Activated T-helper 17 cell treated with anti-CD3 and anti-CD28 coated beads, Interleukin-2, amount 50 U/mL, for 72 hours (primary cell): ENCODE data around the gene TRIM40. TPM values are rescaled to one million over a fixed set of nuclear protein-coding genes. Genes with fewer than 3 reads are reported as not detected.
"Not testable (repeated sequence)": the region's sequence is repeated elsewhere in the genome, so short reads cannot be mapped to it uniquely, and the experiment has no call there.

Experiments used
- ATAC-seq: fragments of 150-1000 bp; cut with Tn5 transposase; replicated peaks from 2 replicates; pipeline ENCODE4 v1.10.0; 2021; ENCODE audit warnings: mild to moderate bottlenecking, moderate library complexity
- H3K27ac Mint-ChIP-seq: one replicate; pipeline ENCODE4 v1.8.0; 2022; ENCODE audit warnings: mixed read lengths
- H3K27me3 Mint-ChIP-seq: one replicate; pipeline ENCODE4 v1.8.0; 2022; ENCODE audit warnings: mixed read lengths
- H3K36me3 Mint-ChIP-seq: one replicate; pipeline ENCODE4 v1.8.0; 2022; ENCODE audit warnings: low read depth, mild to moderate bottlenecking, mixed read lengths
- H3K4me1 Mint-ChIP-seq: one replicate; pipeline ENCODE4 v1.8.0; 2022; ENCODE audit warnings: mixed read lengths
- H3K4me3 Mint-ChIP-seq: one replicate; pipeline ENCODE4 v1.8.0; 2022; ENCODE audit warnings: mild to moderate bottlenecking, mixed read lengths
- H3K9me3 Mint-ChIP-seq: one replicate; pipeline ENCODE4 v1.8.0; 2022; ENCODE audit warnings: mixed read lengths
- total RNA-seq, 2 donors: library from RNA; stranded (reverse); gene quantifications; one replicate each; pipeline ENCODE4 v1.2.3, GENCODE V29; 2022

TRIM40 gene
- total RNA-seq, 2 donors from 2014 or later = not detected

GRCh38 chr6:30160008-30160784 lies 24.3 kb downstream of the TRIM40 start:
- peaks cover 16% of the 10 kb centered on the region for H3K4me1 Mint-ChIP-seq
- H3K27me3 Mint-ChIP-seq = peaks cover 21% of the 10 kb centered on the region
- H3K9me3 Mint-ChIP-seq = no peaks in the 10 kb centered on the region
- no peaks in the 10 kb centered on the region for H3K36me3 Mint-ChIP-seq
- H3K27ac Mint-ChIP-seq = no peak overlapping the region
- ATAC-seq = no peak
- no peak overlapping the region for H3K4me3 Mint-ChIP-seq

- Mint-ChIP-seq H3K27me3 (peaks cover 15% of the 10 kb centered on the region), H3K9me3 (no peaks in the 10 kb centered on the region), H3K27ac (no peak within 1 kb of the TSS), H3K36me3 (no peaks in the 10 kb centered on the region), H3K4me1 (peaks cover 16% of the 10 kb centered on the region), H3K4me3 (no peak within 1 kb of the TSS)
- ATAC-seq = no peak
These were observed 25.0 kb downstream of the TRIM40 start, which contains the start of gene TRIM10 for GRCh38 chr6:30160785-30161531. Gene TRIM10 (minus strand): TSS chr6:30161211. CDS start chr6:30160858, 353 bp downstream.

- peaks cover 16% of the 10 kb centered on the region for H3K4me1 Mint-ChIP-seq
These were observed 26.5 kb downstream of the TRIM40 start for GRCh38 chr6:30162265-30163089.

GRCh38 chr6:30163090-30163917 lies 27.4 kb downstream of the TRIM40 start, which contains the start of gene TRIM15:
Gene TRIM15 (plus strand): TSS chr6:30163546. CDS start chr6:30163685, 139 bp downstream.
- H3K9me3 Mint-ChIP-seq = no peaks in the 10 kb centered on the region
- peak within 1 kb of the TSS; percentile 42 for H3K4me3 Mint-ChIP-seq
- H3K36me3 Mint-ChIP-seq = no peaks in the 10 kb centered on the region
- peaks cover 15% of the 10 kb centered on the region for H3K4me1 Mint-ChIP-seq
- peak within 1 kb of the TSS; percentile 58 for H3K27ac Mint-ChIP-seq
- peak; percentile 73 for ATAC-seq
- peaks cover 12% of the 10 kb centered on the region for H3K27me3 Mint-ChIP-seq

More at GRCh38 chr6:30162265-30163089, 26.5 kb downstream of the TRIM40 start:
- Mint-ChIP-seq H3K4me3 (peak overlapping the region; percentile 42), H3K27ac (peak overlapping the region; percentile 58), H3K9me3 (no peaks in the 10 kb centered on the region), H3K36me3 (no peaks in the 10 kb centered on the region), H3K27me3 (peaks cover 11% of the 10 kb centered on the region)
- ATAC-seq = peak; percentile 5

- Mint-ChIP-seq H3K27ac (no peak overlapping the region), H3K4me3 (no peak overlapping the region), H3K27me3 (peaks cover 15% of the 10 kb centered on the region), H3K36me3 (no peaks in the 10 kb centered on the region), H3K9me3 (no peaks in the 10 kb centered on the region), H3K4me1 (peaks cover 10% of the 10 kb centered on the region)
- no peak for ATAC-seq
These were observed 28.1 kb downstream of the TRIM40 start for GRCh38 chr6:30163918-30164654.

DNA sequence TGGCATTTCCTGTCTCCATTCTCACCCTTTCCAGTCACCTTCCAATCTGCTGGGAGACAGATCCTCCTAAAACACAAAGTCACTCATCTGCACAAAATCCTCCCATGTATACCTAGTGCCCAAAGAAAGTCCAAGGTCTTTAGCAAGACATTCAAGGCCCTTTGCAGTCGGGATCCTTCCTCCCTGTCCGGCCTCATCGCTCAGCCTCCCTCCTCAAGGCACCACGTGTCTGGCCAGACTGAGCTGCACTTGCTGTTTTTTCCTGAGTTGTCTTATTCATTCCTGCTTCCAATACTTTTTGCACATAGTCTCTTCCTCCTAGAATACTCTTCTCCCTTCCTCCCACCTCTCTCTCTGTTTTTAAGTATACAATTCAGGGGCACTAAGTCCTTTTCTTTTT lies 28.8 kb downstream of the TRIM40 start:
- Mint-ChIP-seq H3K9me3 (no peaks in the 10 kb centered on the region), H3K36me3 (no peaks in the 10 kb centered on the region), H3K27me3 (peaks cover 14% of the 10 kb centered on the region), H3K4me3 (no peak overlapping the region), H3K4me1 (peaks cover 10% of the 10 kb centered on the region), H3K27ac (no peak overlapping the region)
- ATAC-seq = no peak

DNA sequence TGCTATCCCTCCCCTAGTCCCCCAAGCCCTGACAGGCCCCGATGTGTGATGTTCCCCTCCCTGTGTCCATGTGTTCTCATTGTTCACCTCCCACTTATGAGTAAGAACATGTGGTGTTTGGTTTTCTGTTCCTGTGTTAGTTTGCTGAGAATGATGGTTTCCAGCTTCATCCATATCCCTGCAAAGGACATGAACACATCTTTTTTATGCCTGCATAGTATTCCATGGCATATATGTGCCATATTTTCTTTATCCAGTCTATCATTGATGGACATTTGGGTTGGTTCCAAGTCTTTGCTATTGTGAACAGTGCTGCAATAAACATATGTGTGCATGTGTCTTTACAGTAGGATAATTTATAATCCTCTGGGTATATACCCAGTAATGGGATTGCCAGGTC lies 29.3 kb downstream of the TRIM40 start:
- H3K27me3 Mint-ChIP-seq = peaks cover 13% of the 10 kb centered on the region
- H3K4me3 Mint-ChIP-seq, H3K4me1 Mint-ChIP-seq, H3K36me3 Mint-ChIP-seq, H3K9me3 Mint-ChIP-seq, ATAC-seq, H3K27ac Mint-ChIP-seq: not testable (repeated sequence)

- H3K36me3 Mint-ChIP-seq = no peaks in the 10 kb centered on the region
- peak; percentile 49 for ATAC-seq
- H3K4me3 Mint-ChIP-seq = no peak overlapping the region
- H3K9me3 Mint-ChIP-seq = no peaks in the 10 kb centered on the region
- peaks cover 8% of the 10 kb centered on the region for H3K4me1 Mint-ChIP-seq
- peaks cover 26% of the 10 kb centered on the region for H3K27me3 Mint-ChIP-seq
- H3K27ac Mint-ChIP-seq = no peak overlapping the region
These were observed 31.2 kb downstream of the TRIM40 start for GRCh38 chr6:30167101-30167500.

- Mint-ChIP-seq H3K27me3 (peaks cover 34% of the 10 kb centered on the region), H3K36me3 (no peaks in the 10 kb centered on the region), H3K4me1 (peaks cover 4% of the 10 kb centered on the region), H3K4me3 (no peak overlapping the region), H3K27ac (no peak overlapping the region), H3K9me3 (no peaks in the 10 kb centered on the region)
- no peak for ATAC-seq
These were observed 32.8 kb downstream of the TRIM40 start for GRCh38 chr6:30168741-30169140.

GRCh38 chr6:30169658-30170614 lies 34.0 kb downstream of the TRIM40 start:
- H3K4me1 Mint-ChIP-seq = peaks cover 4% of the 10 kb centered on the region
- ATAC-seq = peak; percentile 76
- peaks cover 38% of the 10 kb centered on the region for H3K27me3 Mint-ChIP-seq
- no peaks in the 10 kb centered on the region for H3K36me3 Mint-ChIP-seq
- no peaks in the 10 kb centered on the region for H3K9me3 Mint-ChIP-seq
- no peak overlapping the region for H3K27ac Mint-ChIP-seq
- no peak overlapping the region for H3K4me3 Mint-ChIP-seq

- peaks cover 47% of the 10 kb centered on the region for H3K27me3 Mint-ChIP-seq
- no peak overlapping the region for H3K4me3 Mint-ChIP-seq
- peak; percentile 26 for ATAC-seq
These were observed 35.9 kb downstream of the TRIM40 start for GRCh38 chr6:30171677-30172471.

DNA sequence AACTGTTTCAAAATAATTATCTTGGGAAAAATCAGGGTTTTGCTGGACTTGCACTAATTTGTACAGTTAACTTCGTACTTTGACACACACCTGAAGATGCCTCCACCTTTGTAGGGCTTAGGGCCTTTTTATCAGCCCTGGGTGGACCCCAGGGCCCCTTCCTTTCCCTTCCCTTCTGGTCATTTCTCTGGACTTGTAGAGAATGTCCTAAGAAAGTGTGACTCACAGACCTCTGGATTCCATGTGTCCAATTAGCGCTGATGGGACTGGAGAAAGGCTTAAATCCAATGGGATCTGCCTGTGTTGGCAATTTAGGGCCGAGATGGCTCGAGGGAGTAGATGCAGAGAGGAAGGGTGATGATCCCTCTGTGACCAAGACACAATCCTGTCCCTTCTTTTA lies 36.7 kb downstream of the TRIM40 start:
- H3K27me3 Mint-ChIP-seq = peaks cover 55% of the 10 kb centered on the region
- H3K9me3 Mint-ChIP-seq = no peaks in the 10 kb centered on the region

More at GRCh38 chr6:30171677-30172471, 35.9 kb downstream of the TRIM40 start:
- Mint-ChIP-seq H3K36me3 (no peaks in the 10 kb centered on the region), H3K27ac (no peak overlapping the region), H3K4me1 (peaks cover 4% of the 10 kb centered on the region), H3K9me3 (no peaks in the 10 kb centered on the region)

More for the DNA sequence above, 36.7 kb downstream of the TRIM40 start:
- ATAC-seq = no peak
- Mint-ChIP-seq H3K27ac (no peak overlapping the region), H3K4me1 (peaks cover 4% of the 10 kb centered on the region), H3K36me3 (no peaks in the 10 kb centered on the region), H3K4me3 (no peak overlapping the region)
